Cortex of kidney (tissue), 1 donor: ENCODE results near the gene DGAT2.
"Not testable (repeated sequence)": the region's sequence is repeated elsewhere in the genome, so short reads cannot be mapped to it uniquely, and the experiment has no call there.

Experiments
- DNase-seq: peaks from one replicate; lab custom pipeline; 2025; lab: John Stamatoyannopoulos, UW

Gene DGAT2

GRCh38 chr11:75754933-75755332, 13.6 kb upstream of the DGAT2 start:
- not testable (repeated sequence) for DNase-seq

GRCh38 chr11:75757651-75758050, 10.9 kb upstream of the DGAT2 start:
- DNase-seq: no peak

- DNase-seq: no peak
These were observed 8.7 kb upstream of the DGAT2 start for GRCh38 chr11:75759832-75760231.

GRCh38 chr11:75760243-75760642, 8.3 kb upstream of the DGAT2 start:
- DNase-seq: no peak

GRCh38 chr11:75760710-75761493, 7.7 kb upstream of the DGAT2 start:
- DNase-seq: no peak

GRCh38 chr11:75762158-75762557, 6.4 kb upstream of the DGAT2 start:
- DNase-seq: no peak

GRCh38 chr11:75762885-75763284, 5.7 kb upstream of the DGAT2 start:
- DNase-seq: no peak

- DNase-seq: no peak
These were observed 4.7 kb upstream of the DGAT2 start for GRCh38 chr11:75763846-75764245.

- DNase-seq: no peak
These were observed 3.5 kb upstream of the DGAT2 start for GRCh38 chr11:75765116-75765515.

- no peak for DNase-seq
These were observed 1.9 kb upstream of the DGAT2 start for GRCh38 chr11:75766443-75767227.

GRCh38 chr11:75767228-75767572, 1.4 kb upstream of the DGAT2 start:
- no peak for DNase-seq

- no peak for DNase-seq
These were observed 826 bp upstream of the DGAT2 start for GRCh38 chr11:75767793-75768111.

- DNase-seq: no peak
These were observed 562 bp downstream of the DGAT2 start for GRCh38 chr11:75768909-75769771.

- no peak for DNase-seq
These were observed 1.5 kb downstream of the DGAT2 start for GRCh38 chr11:75770102-75770501.

- DNase-seq: no peak
These were observed 3.2 kb downstream of the DGAT2 start for GRCh38 chr11:75771646-75772410.

GRCh38 chr11:75773595-75774353, 5.2 kb downstream of the DGAT2 start:
- no peak for DNase-seq

- no peak for DNase-seq
These were observed 6.5 kb downstream of the DGAT2 start for GRCh38 chr11:75775056-75775455.

- no peak for DNase-seq
These were observed 8.0 kb downstream of the DGAT2 start for GRCh38 chr11:75776546-75776945.

GRCh38 chr11:75777461-75778110, 9.0 kb downstream of the DGAT2 start:
- DNase-seq: no peak

GRCh38 chr11:75778962-75779361, 10.4 kb downstream of the DGAT2 start:
- no peak for DNase-seq

- no peak for DNase-seq
These were observed 11.4 kb downstream of the DGAT2 start for GRCh38 chr11:75779960-75780359.
